Measurements from ENCODE around the gene AP2M1. TPM values are rescaled to one million over a fixed set of nuclear protein-coding genes. Genes with fewer than 3 reads are reported as not detected.

AP2M1 gene
- total and polyA plus RNA-seq, 2 of the 8 experiments (the other 6 are each of a cell fraction or from before 2014, with no cell fraction given): 403 to 454 TPM

- TF ChIP-seq CHD7 (IDR thresholded peaks at IDR 0.05; ENCODE audit: insufficient replicate concordance, low read length): no peak
- no peak for TF ChIP-seq KDM4A (IDR thresholded peaks at IDR 0.05; ENCODE audit: low read depth, low read length, severe bottlenecking)
- TF ChIP-seq E2F6 (IDR thresholded peaks at IDR 0.05): no peak
- no peak for TF ChIP-seq RXRA (IDR thresholded peaks at IDR 0.05; ENCODE audit: insufficient read depth, low read depth, low read length)
- no peak for TF ChIP-seq HDAC6 (IDR thresholded peaks at IDR 0.05; ENCODE audit: low read depth, low read length)
- no peak for TF ChIP-seq TEAD4 (IDR thresholded peaks at IDR 0.05; ENCODE audit: low read depth, low read length)
- no peak for TF ChIP-seq BACH1 (IDR thresholded peaks at IDR 0.05; ENCODE audit: low read length)
- no peak for TF ChIP-seq CREB1 (IDR thresholded peaks at IDR 0.05)
- no peak for TF ChIP-seq CBX5 (IDR thresholded peaks at IDR 0.05; ENCODE audit: low read depth, low read length)
- TF ChIP-seq PHF8 (conservative IDR thresholded peaks at IDR 0.05; ENCODE audit: low read depth, low read length): no peak
- no peak for TF ChIP-seq CHD1 (IDR thresholded peaks at IDR 0.05; ENCODE audit: low read depth, low read length)
- no peak for TF ChIP-seq POU5F1 (IDR thresholded peaks at IDR 0.05; ENCODE audit: low read depth, low read length)
Measured at GRCh38 chr3:184160456-184160855, 14.2 kb upstream of the AP2M1 start (continued).
